HG03280 (cell line): Measurements from ENCODE around the gene C9orf78.

Source experiments
- ATAC-seq: cut with Tn5 transposase; IDR thresholded peaks from one replicate; pipeline ENCODE4 v1.9.1; 2021; ENCODE audit warnings: mild to moderate bottlenecking, moderate library complexity; ENCODE audit not compliant: unreplicated experiment

Gene C9orf78

DNA sequence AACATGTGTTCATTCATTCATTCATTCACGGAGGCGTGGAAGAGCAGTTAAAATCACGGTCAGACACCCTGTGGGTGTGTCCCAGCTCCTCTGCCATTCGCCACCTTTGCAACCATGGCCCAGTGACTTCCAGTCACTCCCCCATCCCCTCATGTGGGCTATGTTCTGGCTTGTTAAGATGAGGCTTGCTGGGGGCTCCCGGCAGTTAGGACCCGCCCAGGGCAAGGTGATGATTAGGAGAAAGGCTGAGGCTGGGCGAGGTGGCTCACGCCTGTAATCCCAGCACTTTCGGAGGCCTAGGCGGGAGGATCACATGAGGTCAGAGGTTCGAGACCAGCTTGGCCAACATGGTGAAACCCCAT, 57.3 kb downstream of the C9orf78 start:
- no peak for ATAC-seq
